HG03066 (cell line): ENCODE results near the gene MICAL3.

Experiments
- ATAC-seq: cut with Tn5 transposase; IDR thresholded peaks from one replicate; pipeline ENCODE4 v1.9.1; 2021; ENCODE audit warnings: low read depth; ENCODE audit not compliant: unreplicated experiment

MICAL3 gene

GRCh38 chr22:17828502-17829080 is 195.8 kb downstream of the MICAL3 start:
- no peak for ATAC-seq

GRCh38 chr22:17827466-17827865 is 196.9 kb downstream of the MICAL3 start:
- ATAC-seq = no peak

GRCh38 chr22:17825876-17826550 is 198.3 kb downstream of the MICAL3 start:
- no peak for ATAC-seq

GRCh38 chr22:17824457-17824856 is 199.9 kb downstream of the MICAL3 start:
- ATAC-seq = no peak

- no peak for ATAC-seq
Measured at GRCh38 chr22:17823964-17824363, 200.4 kb downstream of the MICAL3 start.

GRCh38 chr22:17823226-17823625 is 201.1 kb downstream of the MICAL3 start:
- ATAC-seq = no peak

GRCh38 chr22:17822087-17822486 is 202.3 kb downstream of the MICAL3 start:
- ATAC-seq = no peak

- ATAC-seq = no peak
Measured at GRCh38 chr22:17820879-17821439, 203.4 kb downstream of the MICAL3 start.

GRCh38 chr22:17818649-17819048 is 205.7 kb downstream of the MICAL3 start:
- ATAC-seq = no peak

GRCh38 chr22:17818180-17818579 is 206.2 kb downstream of the MICAL3 start:
- ATAC-seq = no peak

- ATAC-seq = no peak
Measured at GRCh38 chr22:17817511-17818065, 206.8 kb downstream of the MICAL3 start.

GRCh38 chr22:17817079-17817478 is 207.3 kb downstream of the MICAL3 start:
- ATAC-seq = no peak

- no peak for ATAC-seq
Measured at GRCh38 chr22:17816649-17817048, 207.7 kb downstream of the MICAL3 start.

- no peak for ATAC-seq
Measured at GRCh38 chr22:17815703-17816254, 208.6 kb downstream of the MICAL3 start.

GRCh38 chr22:17814830-17815229 is 209.5 kb downstream of the MICAL3 start:
- ATAC-seq = no peak

- ATAC-seq = no peak
Measured at GRCh38 chr22:17814084-17814483, 210.3 kb downstream of the MICAL3 start.

- no peak for ATAC-seq
Measured at GRCh38 chr22:17811119-17811518, 213.2 kb downstream of the MICAL3 start.

GRCh38 chr22:17810570-17811116 is 213.7 kb downstream of the MICAL3 start:
- no peak for ATAC-seq

GRCh38 chr22:17808693-17809403 is 215.5 kb downstream of the MICAL3 start:
- ATAC-seq = no peak

- ATAC-seq = no peak
Measured at GRCh38 chr22:17807578-17808410, 216.6 kb downstream of the MICAL3 start.
